DMS 273 treated with DMSO at 0.1 percent for 48 hours (cell line): ENCODE data around the gene SIPA1L3.
"Not testable (repeated sequence)": the region's sequence is repeated elsewhere in the genome, so short reads cannot be mapped to it uniquely, and the experiment has no call there.

ENCODE experiments used
- DNase-seq: peaks from one replicate; lab custom pipeline; 2025; lab: John Stamatoyannopoulos, UW

The SIPA1L3 gene, protein sequence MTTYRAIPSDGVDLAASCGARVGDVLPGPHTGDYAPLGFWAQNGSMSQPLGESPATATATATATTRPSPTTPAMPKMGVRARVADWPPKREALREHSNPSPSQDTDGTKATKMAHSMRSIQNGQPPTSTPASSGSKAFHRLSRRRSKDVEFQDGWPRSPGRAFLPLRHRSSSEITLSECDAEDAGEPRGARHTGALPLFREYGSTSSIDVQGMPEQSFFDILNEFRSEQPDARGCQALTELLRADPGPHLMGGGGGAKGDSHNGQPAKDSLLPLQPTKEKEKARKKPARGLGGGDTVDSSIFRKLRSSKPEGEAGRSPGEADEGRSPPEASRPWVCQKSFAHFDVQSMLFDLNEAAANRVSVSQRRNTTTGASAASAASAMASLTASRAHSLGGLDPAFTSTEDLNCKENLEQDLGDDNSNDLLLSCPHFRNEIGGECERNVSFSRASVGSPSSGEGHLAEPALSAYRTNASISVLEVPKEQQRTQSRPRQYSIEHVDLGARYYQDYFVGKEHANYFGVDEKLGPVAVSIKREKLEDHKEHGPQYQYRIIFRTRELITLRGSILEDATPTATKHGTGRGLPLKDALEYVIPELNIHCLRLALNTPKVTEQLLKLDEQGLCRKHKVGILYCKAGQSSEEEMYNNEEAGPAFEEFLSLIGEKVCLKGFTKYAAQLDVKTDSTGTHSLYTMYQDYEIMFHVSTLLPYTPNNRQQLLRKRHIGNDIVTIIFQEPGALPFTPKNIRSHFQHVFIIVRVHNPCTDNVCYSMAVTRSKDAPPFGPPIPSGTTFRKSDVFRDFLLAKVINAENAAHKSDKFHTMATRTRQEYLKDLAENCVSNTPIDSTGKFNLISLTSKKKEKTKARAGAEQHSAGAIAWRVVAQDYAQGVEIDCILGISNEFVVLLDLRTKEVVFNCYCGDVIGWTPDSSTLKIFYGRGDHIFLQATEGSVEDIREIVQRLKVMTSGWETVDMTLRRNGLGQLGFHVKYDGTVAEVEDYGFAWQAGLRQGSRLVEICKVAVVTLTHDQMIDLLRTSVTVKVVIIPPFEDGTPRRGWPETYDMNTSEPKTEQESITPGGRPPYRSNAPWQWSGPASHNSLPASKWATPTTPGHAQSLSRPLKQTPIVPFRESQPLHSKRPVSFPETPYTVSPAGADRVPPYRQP (N-terminal part only)

DNA sequence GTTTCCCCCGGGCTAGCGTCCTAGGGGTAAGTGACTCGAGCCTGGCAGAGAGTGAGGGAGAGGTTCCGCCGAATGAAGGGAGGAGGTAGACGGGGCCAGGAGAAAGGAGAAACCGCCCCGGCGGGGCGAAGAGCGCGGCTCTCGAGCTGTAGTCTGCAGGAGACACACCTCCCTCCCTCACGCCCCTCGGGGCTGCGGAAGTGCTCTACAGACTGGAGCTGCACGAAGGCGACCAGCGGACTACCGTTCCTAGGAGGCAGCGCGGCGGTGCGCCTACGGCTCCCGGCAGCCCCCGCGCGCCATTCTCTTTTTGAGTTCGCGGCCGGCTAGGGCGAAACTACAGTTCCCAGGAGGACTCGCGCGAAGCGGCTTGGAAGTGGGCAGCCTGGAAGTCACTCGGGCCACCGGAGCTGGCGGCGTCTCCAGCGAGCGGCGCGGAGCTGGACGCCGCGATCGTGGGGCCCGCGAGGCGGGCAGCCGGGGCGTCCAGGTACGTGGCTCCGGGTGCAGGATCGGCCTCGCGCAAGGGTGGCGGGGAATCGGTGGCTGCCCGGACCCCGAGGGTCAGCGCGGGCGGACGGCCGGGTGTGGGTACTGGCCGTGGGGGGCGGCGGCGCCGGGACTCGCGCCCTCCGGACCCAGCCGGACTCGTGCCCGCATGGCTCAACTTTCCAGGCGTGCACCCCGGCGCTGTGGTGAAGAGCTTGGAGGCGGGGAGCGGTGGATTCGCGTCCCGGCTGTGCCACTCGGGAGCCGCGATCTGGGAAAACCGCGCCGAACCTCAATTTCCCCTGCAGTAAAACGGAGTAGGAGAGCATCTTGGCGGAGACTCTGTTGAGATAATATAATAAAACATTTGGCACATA is at the start of gene SIPA1L3:
TSS of gene SIPA1L3 (plus strand) at position 340 of the 866 bp plus-strand sequence. CDS start 174,358 bp downstream, outside the sequence.
- peak; percentile 90 for DNase-seq

DNA sequence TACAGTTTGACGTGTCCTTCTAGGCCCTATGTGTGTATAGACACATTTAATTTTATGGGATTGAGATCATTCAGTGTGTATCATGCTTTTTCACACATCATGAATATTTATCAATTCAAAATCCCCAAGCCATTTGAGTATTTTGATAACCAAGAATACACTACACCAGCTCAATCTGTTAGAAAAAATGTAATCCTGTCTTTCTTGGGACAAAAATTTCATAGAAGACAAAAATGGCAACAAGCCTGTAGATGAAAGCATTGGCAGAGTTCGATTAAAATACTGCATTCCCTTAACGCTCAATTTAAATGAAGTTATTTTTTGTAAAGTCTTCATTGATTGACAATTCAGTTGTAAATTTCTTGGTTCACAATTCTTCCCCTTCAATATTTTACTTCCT is 42.5 kb upstream of the SIPA1L3 start:
- DNase-seq, result no peak

DNA sequence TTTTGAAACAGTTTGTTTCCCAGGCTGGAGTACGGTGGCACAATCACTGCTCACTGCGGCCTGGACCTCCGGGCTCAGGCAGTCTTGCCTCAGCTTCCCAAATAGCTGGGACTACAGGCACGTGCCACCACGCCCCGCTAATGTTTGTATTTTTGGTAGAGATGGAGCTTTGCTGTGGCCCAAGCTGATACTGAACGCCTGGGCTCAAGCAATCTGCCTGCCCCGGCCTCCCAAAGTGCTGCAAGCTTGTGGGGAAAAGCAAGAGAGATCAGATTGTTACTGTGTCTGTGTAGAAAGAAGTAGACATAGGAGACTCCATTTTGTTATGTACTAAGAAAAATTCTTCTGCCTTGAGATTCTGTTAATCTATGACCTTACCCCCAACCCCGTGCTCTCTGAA is 41.1 kb upstream of the SIPA1L3 start:
- DNase-seq, result not testable (repeated sequence)

DNA sequence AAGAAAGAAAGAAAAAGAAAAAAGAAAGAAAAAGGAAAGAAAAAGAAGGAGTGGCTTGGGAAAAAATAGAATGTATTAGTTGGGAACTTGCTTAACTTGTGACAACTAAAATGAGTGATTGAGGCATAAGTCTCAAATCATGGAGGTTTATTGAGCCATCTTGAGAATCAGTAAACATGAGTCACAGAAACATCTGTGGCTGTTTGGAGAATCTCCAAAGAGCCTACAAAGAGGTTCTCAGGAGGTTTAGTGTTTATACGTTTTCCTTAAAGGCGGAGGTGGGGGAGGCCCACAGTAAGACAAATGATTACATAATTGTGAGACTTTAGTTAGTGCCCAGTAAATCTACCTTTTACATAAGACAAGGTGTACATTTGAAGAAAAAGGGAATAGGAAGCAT is 39.2 kb upstream of the SIPA1L3 start:
- DNase-seq, result no peak

DNA sequence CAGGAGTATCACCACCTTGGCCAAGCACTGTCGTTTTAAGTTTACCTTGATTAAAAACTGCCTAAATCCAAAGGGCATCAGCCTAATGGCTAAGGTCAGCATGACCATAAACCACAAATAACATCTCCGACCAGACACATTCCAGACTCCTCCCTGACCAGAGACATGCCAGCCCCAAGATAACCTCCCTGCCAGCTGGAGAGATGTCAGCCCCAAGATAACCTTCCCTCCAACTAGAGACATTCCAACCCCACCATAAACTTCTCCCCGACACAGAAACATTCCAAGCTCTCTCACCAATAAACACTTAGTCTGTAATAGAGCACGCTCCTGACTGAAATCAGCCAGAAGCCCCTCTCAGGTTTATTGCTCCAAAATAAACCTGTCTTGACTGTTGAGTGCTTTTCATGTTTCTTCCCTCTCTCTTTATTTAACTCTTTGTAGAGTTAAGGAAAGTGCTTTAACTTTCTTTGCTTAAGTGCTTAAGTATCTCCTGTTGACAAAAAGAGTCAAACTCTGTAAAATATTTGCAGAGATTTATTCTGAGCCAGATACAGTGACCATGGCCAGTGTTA is 37.2 kb upstream of the SIPA1L3 start:
- no peak for DNase-seq

DNA sequence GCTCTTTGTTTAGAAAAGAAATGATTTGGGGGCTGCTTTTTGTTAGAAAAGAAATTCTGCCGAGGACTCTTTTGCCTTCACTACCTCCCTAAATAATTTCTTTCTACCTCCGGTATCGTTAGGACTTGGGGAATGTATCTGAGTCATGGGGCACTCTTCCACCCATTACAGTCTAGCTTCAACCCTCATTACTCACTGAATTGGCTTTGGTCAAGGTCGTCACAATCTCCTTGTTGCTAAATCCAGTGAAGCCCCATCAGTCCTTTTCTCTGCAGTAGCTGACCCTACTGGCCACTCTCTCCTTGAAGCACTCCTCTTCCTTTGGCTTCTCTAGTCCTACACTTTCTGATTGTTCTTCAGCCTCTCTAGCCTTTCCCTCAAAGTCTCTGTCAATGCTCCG is 34.6 kb upstream of the SIPA1L3 start:
- no peak for DNase-seq

DNA sequence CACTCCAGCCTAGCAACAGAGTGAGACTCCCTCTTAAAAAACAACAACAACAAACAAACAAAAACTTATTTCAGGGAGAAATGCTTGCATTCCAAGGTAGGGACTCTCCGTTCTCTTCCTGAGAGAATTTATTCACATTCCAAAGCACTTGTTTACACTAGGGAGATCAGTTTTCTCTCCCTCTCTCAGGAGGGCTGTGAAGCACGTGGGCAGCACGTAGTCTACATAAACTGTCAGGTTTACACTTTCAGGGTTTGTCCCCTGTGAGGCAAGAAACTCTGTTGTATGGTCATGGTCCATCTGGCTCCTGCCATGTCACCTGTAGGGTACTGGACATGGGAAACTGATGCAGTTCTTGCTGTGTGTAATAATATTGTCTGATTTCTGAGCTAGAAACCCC is 32.2 kb upstream of the SIPA1L3 start:
- no peak for DNase-seq

DNA sequence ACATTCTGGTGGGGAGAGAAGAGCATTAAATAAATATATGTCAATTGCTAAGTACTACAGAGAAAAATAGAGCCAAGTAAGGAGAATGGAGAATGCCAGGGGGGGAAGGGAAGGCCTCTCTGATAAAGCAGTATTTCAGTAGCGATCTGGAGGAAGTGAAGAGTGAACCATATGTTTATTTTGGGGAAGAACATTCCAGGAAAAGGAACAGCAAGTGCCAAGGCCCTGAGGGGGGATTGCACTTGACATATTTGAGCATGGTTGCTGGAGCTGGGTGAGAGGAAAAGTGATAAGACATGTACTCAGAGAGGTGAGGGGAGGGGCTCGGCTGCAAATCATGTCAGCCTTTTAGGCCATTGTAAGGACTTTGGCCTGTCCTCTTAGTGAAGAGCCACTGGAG is 31.0 kb upstream of the SIPA1L3 start:
- DNase-seq, result no peak

DNA sequence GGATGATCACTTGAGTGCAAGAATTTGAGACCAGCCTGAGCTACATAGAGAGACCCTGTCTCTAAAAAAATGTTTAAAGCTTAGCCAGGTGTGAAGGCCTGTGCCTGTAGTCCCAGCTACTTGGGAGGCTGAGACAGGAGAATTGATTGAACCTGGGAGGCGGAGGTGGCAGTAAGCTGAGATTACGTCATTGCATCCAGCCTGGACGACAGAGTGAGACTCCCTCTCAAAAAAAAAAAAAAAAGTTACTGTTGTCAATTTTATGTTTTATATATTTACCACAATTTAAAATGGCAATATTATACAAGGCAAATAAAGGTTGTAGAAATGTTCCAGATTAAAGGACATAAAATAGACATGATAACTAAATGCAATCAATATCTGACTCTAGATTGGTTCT is 29.9 kb upstream of the SIPA1L3 start:
- DNase-seq, result no peak

DNA sequence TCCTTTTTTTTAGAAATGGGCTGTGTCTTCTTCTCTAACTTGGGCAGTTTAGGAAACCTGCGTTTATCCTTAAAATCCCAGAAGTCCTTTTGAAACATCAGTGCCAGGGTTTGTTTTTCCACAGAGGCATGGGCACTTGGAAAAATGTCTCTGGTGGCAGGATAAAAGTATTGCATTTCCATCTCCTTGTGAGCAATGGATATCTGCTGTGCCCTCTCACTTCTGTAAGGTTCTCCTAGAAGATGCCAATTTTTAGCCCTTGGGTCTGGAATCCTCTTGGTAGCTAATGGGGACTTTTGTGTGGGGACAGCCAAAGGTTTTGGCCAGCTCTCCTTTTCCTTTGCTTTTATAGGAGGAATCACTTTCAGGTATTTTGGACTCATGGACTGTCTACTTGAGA is 21.6 kb upstream of the SIPA1L3 start:
- no peak for DNase-seq

DNA sequence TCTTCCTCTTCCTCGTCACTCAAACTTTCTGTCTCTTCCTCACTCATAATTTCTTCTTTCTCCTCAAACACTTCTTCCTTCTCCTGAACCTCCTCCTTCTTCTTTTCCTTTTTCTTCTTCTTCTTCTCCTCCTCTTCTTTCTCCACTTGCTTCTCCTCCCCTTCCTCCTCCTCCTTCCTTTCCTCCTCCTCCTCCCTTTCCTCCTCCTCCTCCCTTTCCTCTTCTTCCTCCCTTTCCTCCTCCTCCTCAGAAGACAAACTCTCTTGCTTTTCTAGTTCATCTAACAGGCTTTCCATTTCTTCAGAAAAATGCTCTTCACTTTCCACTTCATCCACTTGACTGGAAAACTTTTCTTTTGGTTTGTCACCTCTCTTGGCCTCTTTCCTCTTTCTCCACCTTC is 20.4 kb upstream of the SIPA1L3 start:
- DNase-seq, result no peak

DNA sequence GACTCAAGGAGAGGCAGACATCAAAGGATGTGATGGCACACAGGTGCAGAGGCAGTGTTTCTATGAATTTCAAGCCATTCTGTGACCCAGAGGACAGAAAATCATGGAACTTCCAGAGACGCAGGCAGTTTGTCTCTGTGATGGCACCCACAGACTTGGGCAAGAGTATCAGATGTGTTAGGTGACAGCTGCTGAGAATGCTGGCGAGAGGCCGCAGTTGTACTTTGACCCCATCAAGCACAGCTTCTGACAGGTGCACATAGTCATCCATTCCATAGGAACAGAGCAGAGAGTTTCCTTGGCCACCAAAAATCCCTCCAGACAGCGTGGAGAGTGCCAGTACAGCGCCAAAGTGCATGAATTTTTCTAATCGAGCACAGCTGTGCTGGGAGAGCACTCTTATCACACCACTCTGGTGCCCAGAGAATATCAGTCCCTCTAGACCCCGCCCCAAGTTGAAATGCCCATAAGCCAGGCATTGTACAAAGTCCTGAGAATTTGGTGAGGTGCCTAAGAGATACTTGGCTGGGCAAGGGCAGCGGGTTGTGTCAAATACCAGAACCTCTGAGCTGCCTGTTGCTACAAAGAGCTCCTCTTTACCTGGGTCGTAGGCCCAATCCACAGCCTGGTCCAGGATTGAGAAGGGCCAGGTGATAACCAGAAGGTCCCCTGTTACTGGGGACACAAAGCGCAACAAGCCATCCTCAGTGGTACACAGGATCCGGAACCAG is 13.0 kb upstream of the SIPA1L3 start:
- no peak for DNase-seq

DNA sequence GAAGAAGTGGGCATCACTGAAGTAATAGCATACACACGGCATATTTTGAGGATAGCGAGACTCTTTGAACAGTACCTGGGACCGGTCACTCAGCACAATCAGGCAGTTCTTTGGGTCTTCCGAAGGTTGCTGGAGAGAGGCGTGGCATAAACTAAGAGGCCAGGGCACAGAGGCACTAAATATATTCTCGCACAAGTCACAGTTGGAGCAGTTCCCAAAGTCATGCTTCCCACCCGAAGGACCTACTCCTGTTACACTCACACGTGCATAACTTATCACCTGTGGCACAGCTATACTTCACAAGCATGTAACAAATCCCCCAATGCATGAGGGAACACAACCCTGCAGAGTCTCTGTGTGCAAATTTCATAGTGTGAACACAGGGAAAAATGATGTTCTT is 10.8 kb upstream of the SIPA1L3 start:
- DNase-seq, result no peak

DNA sequence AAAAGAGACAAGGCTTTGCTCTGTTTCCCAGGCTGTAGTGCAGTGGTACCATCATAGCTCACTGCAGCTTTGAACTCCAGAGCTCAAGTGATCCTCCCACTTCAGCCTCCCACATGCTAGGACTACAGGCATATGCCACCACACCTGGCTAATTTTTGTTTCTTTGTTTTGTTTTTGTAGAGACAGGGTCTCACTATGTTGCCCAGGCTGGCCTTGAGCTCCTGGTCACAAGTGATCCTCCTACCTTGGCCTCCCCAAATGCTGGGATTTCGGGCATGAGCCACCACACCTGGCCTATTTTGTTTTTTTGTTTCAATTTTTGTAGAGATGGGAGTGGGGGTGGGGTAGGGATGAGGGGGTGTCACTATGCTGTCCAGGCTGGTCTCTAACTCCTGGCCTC is 7.6 kb upstream of the SIPA1L3 start:
- DNase-seq, result no peak

DNA sequence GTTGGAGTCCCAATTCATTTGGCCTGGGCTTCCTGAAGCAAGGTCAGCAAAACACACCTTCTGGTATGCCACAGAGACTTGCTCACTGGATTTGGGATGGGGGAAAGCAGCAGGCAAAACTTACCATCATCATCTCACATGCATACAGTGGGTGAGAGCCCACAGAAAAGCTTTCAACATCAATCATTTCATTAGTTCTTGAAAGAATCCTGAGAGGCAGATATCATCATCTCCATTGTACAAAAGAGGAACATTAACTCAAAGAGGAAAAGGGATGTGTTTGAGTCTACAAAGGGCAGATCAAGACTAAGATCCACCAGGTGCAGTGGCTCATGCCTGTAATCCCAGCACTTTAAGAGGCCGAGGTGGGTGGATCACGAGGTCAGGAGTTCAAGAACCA is 7.0 kb upstream of the SIPA1L3 start:
- no peak for DNase-seq

DNA sequence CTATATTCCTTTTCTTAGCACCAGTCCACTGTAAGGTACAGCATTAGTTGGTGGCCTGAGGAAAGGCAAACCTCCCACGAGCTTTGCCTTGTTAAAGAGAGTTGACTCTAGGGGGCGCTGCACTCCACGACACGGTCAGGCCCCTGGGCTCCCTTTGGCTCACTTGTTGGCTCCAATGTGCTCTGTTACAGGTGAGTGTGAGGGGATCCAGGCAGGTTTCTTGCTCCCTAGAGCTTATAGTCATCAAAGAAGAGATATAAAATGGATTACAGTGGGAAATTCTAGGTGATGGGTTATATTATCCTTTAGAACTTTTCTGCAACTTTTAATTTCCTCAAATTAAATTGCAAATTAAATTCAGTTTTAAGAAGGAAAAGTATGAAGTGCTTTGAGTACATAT is 4.3 kb upstream of the SIPA1L3 start:
- DNase-seq, result peak; percentile 37

DNA sequence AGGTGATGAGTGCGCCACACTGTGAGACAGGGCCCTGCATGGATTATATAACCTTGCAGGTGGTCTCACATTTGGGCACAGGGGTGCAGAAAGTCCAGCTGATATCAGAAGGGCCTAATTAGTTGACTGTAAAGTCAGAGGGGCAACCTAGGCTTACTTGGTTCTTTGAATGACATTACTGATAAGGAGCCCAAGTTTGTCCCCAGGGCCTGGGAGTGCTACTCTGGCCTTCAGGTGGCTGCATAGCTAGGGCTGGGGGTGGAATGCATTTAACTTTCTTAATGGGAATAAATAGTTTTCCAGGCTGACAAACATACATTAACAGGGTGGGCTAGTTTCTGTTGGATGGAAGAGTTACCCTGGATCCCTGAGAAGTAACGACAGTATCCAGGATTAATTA is 3.9 kb upstream of the SIPA1L3 start:
- no peak for DNase-seq

DNA sequence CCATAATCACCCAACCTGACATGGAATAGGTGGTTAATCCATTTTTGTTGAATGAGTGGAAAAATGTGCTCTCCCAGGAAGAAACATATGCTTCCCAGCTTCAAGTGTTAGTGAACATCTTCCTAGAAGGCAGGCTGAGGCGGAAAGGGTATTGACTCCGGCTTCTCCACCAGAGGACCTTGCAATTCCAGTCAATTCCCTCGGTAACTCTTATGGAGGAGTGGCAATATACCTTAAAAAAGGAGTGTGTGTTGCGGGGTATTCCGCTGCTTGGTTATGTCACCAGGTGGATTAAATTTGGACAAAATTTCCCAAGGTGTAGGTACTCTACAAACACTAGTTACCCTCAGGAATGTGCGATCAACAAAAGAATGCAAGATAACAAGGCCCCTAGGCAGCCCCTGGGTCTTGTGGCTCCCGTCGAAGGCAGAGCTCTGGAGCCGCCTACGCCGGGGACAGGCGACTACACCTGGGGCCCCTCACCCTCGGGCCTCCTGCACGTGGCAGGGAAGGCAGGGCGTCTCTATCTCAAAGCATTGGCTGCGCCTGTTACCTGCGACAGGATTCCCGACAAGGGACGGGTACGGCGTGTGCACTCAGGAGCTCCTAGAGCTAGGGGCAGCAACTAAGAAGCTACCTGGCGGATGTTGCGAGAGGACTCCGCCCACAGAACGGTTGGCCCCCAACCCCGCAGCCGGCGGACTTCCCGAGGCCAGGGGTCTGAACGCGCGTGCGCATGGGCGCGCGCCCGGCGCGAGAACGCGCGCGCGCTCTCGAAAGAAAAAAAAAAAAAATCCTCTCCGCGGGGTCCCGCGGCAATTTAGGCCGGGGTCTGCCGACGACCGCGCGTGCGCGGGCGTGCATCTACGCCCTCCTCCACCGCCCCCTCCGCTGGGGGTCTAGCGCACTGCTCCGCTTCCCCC is 801 bp upstream of the SIPA1L3 start, which contains the start of gene WDR87:
TSS of gene WDR87 (minus strand) at position 649 of the 923 bp plus-strand sequence. CDS start 8,355 bp downstream, outside the sequence.
- DNase-seq, result no peak

DNA sequence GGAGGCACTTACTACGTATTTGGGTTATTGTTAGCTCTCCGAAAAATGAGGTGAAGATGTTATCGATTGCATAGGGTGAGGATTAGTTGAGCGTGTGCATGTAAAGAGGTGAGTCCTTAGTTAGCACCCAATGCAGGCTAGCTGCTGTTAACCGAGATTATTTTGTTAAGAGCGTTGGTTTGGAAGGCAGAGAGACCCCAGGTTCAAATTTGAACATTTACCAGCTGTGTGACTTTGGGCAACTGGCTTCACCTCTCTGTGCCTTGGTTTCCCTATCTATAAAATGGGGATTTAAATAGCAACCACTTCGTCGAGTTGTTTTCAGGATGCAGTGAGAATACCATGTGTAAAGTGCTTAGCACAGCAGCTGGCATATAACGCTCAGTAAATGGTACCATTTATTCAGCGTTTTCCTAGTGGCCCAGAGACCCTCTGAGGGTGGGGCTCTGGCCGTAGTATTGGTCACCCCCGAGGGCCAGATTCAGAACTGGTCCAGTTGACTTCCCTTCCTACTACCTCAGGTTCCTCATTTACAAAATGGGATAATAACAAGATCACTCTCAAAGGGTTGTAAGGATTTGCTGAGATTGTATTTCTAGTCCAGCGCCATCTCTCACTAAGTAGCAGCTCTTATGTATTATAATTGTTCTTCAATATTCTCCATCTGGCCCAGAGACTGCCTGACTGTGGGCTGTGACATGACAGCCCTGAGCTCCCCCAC is 887 bp downstream of the SIPA1L3 start:
- DNase-seq, result no peak
